Peyer's patch (tissue), 4 donors: ENCODE measurements around the gene TMEM169. TPM values are rescaled to one million over a fixed set of nuclear protein-coding genes. Genes with fewer than 3 reads are reported as not detected.

Experiments
- DNase-seq, 3 donors: peaks; one replicate each; pipeline ENCODE4 v3.0.0-alpha.2; 2017 to 2019
- H3K27ac ChIP-seq, 4 donors: fragments of 200-600 bp; sonication (generic); one replicate each; pipeline ENCODE4 v1.5.1; 2016 to 2019
- H3K27me3 ChIP-seq, 2 donors: fragments of 200-600 bp; sonication (generic); one replicate each; pipeline ENCODE4 v1.5.1; 2019
- H3K36me3 ChIP-seq, 3 donors: fragments of 200-600 bp; sonication (generic); one replicate each; pipeline ENCODE4 v1.5.1; 2016 to 2019
- H3K4me1 ChIP-seq, 4 donors: fragments of 200-600 bp; sonication (generic); one replicate each; pipeline ENCODE4 v1.5.1; 2016 to 2019
- H3K4me3 ChIP-seq, 4 donors: fragments of 200-600 bp; sonication (generic); 1 replicate in 3 of 4; 2 replicates in 1 of 4; pipeline ENCODE4 v1.5.1; 2016 to 2019; ENCODE audit warnings: mild to moderate bottlenecking in 1 of 4
- H3K9me3 ChIP-seq, 4 donors: fragments of 200-600 bp; sonication (generic); one replicate each; pipeline ENCODE4 v1.5.1; 2016 to 2019; ENCODE audit warnings: mild to moderate bottlenecking in 1 of 4
- POLR2A ChIP-seq, 2 donors: fragments of 450-650 bp; IDR thresholded peaks; one replicate each; pipeline ENCODE4 v1.5.1; 2017; ENCODE audit warnings: antibody characterized with exemption in 2 of 2, mild to moderate bottlenecking in 2 of 2, moderate library complexity in 2 of 2
- total RNA-seq, 4 donors: library from RNA; depleted of rRNA; stranded (reverse); fragments of >200 nt; gene quantifications; one replicate each; pipeline ENCODE4 v1.1.0, GENCODE V29; 2016
- TF ChIP-seq, protein P1 (sequence below), 6 experiments: fragments of 450-650 bp in 4 of 6; fragments of 200-600 bp in 2 of 6; sonication (generic) in 1 of 6; IDR thresholded peaks; one replicate each; pipeline ENCODE4 v1.5.1; 2017 to 2019; ENCODE audit warnings: antibody characterized with exemption in 6 of 6, mild to moderate bottlenecking in 3 of 6, moderate library complexity in 1 of 6

TMEM169 gene
- total RNA-seq, 4 donors from 2014 or later, result 1.6 TPM; not detected in 3

DNA sequence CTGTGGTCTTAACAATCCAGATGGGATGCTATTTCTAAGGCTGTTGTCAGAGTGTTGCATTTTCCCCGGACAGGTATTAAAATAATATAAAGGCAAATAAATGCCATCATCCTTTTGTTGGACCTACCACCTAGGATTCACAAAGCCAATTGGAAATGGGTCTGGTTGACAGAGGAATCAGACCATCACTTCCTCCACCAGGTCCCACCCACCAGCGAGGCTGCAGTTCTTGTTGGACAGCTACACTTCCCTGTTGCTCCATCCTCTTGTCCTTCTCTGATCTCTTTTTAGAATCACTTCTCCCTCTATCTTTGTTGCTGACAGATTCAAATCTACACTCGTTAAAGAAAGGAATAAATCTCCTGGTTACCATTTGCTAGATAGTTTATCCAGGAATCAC is 1.1 kb downstream of the TMEM169 start:
- Histone ChIP-seq H3K4me3 (no peak overlapping the region), H3K9me3 (no peaks in the 10 kb centered on the region), H3K27me3 (no peaks in the 10 kb centered on the region), H3K4me1 (peaks cover 0 to 8% (median 1%) of the 10 kb centered on the region in 4 donors), H3K27ac (peak overlapping the region in 1 of 4 donors; percentile 76), H3K36me3 (no peaks in the 10 kb centered on the region)
- DNase-seq, result peak in 1 of 3 donors; percentile 53
- TF ChIP-seq, protein P1, sequence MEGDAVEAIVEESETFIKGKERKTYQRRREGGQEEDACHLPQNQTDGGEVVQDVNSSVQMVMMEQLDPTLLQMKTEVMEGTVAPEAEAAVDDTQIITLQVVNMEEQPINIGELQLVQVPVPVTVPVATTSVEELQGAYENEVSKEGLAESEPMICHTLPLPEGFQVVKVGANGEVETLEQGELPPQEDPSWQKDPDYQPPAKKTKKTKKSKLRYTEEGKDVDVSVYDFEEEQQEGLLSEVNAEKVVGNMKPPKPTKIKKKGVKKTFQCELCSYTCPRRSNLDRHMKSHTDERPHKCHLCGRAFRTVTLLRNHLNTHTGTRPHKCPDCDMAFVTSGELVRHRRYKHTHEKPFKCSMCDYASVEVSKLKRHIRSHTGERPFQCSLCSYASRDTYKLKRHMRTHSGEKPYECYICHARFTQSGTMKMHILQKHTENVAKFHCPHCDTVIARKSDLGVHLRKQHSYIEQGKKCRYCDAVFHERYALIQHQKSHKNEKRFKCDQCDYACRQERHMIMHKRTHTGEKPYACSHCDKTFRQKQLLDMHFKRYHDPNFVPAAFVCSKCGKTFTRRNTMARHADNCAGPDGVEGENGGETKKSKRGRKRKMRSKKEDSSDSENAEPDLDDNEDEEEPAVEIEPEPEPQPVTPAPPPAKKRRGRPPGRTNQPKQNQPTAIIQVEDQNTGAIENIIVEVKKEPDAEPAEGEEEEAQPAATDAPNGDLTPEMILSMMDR (IDR thresholded peaks at IDR 0.05), result no peak
- no peak for TF ChIP-seq POLR2A (IDR thresholded peaks at IDR 0.05)

DNA sequence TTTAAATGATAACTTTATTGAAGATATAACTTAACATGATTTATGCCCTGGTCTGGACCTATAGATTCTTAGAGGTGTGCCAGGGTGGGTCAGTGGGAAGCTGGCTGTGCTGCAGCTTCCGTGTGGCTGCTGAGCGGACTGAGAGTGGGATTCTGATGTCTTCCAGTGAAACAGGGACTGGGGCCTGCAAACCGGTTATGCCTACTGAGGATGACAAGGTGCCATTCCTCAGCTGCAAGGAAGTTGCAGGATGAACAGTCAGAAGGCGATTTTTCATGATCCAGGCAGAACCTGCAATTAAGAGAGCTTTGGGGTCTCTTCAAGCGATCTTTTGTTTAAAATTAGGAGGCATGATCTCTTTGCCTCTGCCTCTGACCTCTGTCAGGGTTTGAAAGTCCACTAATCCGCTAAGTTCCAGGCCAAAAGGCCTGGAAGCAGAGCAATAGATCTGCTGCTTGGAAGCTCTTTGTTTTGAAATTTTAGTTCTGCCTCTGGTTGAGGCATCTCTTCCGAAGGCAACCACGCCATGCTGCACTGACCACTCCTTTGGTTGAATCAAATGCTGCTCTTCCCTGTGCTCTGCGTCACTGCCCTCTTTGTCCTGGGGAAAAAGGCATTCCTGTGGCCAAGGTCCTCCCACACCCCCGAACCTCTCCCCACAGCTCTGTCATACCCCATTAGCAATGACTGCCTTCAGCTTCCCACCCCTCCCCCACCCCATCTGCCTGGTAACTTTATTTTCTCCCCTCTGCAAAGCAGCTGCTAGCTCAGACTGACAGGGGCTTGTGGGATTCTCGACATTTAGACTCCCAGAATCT is 2.0 kb downstream of the TMEM169 start:
- DNase-seq, result no peak
- peak overlapping the region in 1 of 4 donors; percentile 40 for H3K27ac ChIP-seq
- H3K27me3 ChIP-seq, result no peaks in the 10 kb centered on the region
- no peak overlapping the region for H3K4me3 ChIP-seq
- H3K4me1 ChIP-seq, result peaks cover 0 to 8% (median 1%) of the 10 kb centered on the region in 4 donors
- H3K9me3 ChIP-seq, result no peaks in the 10 kb centered on the region
- TF ChIP-seq, protein P1 (IDR thresholded peaks at IDR 0.05), result no peak
- TF ChIP-seq POLR2A (IDR thresholded peaks at IDR 0.05), result no peak
- H3K36me3 ChIP-seq, result no peaks in the 10 kb centered on the region

DNA sequence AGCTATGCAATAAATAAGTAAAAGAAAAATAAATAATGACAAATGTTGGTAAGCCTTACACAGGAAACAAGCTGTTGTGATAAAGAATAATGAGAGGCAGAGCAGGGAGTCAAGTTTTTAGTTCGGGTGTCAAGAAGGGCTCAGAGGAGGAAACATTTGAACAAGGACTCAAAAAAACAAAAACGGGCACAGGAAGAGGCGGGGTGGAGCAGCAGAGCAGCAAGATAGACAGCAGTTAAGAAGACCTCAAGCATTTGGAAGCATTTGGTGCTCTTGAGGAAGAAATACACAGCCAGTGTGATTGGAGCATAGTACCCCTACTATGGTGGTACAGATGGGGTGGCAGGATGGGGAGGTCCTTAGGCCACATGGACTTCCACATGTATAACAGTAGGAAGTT is 2.8 kb downstream of the TMEM169 start:
- Histone ChIP-seq H3K4me1 (peaks cover 0 to 8% (median 1%) of the 10 kb centered on the region in 4 donors), H3K9me3 (no peaks in the 10 kb centered on the region), H3K4me3 (no peak overlapping the region), H3K27ac (peak overlapping the region in 1 of 4 donors; percentile 40), H3K36me3 (no peaks in the 10 kb centered on the region), H3K27me3 (no peaks in the 10 kb centered on the region)
- peak in 2 of 3 donors; percentile 43 to 54 for DNase-seq
- TF ChIP-seq POLR2A (IDR thresholded peaks at IDR 0.05), result no peak
- TF ChIP-seq, protein P1 (IDR thresholded peaks at IDR 0.05), result no peak

DNA sequence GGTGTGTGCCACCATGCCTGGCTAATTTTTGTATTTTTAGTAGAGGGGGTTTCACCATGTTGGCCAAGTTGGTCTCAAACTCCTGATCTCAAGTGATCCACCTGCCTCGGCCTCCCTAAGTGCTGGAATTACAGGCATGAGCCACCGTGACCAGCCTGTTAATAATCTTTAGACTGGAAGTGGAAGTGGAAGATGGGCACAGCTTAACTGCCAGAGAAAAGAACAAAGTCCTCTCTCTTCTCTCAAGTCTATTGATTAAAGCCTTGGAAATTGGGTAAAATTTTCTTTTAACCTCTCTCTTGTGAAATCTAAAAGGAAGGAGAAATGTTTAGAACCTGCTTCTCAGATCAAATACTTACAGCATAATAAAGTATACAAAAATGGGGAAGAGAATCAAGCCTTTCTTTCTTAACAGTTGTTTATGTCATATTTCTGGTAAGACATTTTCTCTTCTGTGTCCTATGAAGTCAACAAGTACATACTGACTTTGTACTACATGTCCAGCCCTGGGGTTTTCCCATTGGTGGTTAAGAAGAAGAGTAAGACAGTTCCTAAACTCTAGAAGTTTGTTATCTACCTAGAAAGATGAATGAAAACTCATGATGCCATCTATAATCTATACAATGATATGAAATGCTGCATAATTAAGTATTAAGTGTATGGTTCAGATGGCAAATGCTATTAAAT is 4.6 kb downstream of the TMEM169 start:
- no peaks in the 10 kb centered on the region for H3K27me3 ChIP-seq
- H3K9me3 ChIP-seq, result no peaks in the 10 kb centered on the region
- H3K4me3 ChIP-seq, result no peak overlapping the region
- DNase-seq, result no peak
- no peak overlapping the region for H3K27ac ChIP-seq
- no peaks in the 10 kb centered on the region for H3K36me3 ChIP-seq
- no peak for TF ChIP-seq POLR2A (IDR thresholded peaks at IDR 0.05)
- TF ChIP-seq, protein P1 (IDR thresholded peaks at IDR 0.05), result no peak
- peaks cover 0 to 8% (median 0%) of the 10 kb centered on the region in 4 donors for H3K4me1 ChIP-seq

DNA sequence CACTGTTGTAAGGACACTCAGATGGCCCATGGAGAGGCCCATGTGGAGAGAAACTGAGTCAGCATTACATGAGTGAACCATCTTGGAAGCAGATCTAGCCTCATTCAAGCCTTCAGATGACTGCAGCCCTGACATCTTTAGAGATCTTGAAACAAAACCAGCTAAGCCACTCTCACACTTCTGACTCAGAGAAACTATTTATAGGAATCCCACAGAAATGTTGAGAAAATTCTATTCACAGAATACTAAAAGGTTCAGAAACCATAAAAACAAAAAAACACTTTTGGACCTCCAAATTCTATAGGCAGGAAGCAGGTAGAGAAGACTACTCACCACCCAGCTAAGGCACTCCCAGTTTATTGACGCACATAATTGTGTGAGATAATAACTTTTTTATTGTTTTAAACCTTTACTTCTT is 8.7 kb downstream of the TMEM169 start:
- H3K27ac ChIP-seq, result no peak overlapping the region
- H3K27me3 ChIP-seq, result no peaks in the 10 kb centered on the region
- no peak for DNase-seq
- TF ChIP-seq, protein P1 (IDR thresholded peaks at IDR 0.05), result no peak
- no peak for TF ChIP-seq POLR2A (IDR thresholded peaks at IDR 0.05)
- H3K9me3 ChIP-seq, result no peaks in the 10 kb centered on the region
- no peaks in the 10 kb centered on the region for H3K36me3 ChIP-seq
- H3K4me3 ChIP-seq, result no peak overlapping the region
- no peaks in the 10 kb centered on the region for H3K4me1 ChIP-seq
